ENCODE data around the gene TBATA. TPM values are rescaled to one million over a fixed set of nuclear protein-coding genes. Genes with fewer than 3 reads are reported as not detected.
A peak's percentile ranks its signal among the peaks of the same experiment; 100 is the strongest.

The TBATA gene
- total RNA-seq, 1 donor from 2014 or later, result not detected

DNA sequence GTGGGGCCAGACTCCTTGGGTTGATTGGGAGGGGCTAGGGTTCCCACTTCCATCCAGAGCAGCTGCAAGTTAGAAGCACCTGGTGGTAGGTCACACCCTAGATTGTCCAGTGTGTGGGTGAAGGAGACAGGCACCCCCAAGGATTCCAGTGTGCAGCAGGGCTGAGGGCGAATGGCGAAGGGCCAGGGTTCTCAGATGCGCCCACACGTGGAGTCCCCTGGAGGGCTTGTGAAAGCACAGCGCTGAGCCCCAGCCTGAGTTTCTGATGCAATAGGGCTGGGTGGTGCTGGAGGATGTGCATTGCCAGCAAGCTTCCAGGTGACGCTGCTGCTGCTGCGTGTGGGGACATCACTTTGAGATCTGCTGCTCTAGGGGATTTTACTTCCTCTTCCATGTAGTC, 25.4 kb downstream of the TBATA start:
- H3K4me1 Mint-ChIP-seq (ENCODE audit: low read depth), result no peaks in the 10 kb centered on the region
- H3K27ac Mint-ChIP-seq, result no peak overlapping the region
- TF ChIP-seq, protein P1, sequence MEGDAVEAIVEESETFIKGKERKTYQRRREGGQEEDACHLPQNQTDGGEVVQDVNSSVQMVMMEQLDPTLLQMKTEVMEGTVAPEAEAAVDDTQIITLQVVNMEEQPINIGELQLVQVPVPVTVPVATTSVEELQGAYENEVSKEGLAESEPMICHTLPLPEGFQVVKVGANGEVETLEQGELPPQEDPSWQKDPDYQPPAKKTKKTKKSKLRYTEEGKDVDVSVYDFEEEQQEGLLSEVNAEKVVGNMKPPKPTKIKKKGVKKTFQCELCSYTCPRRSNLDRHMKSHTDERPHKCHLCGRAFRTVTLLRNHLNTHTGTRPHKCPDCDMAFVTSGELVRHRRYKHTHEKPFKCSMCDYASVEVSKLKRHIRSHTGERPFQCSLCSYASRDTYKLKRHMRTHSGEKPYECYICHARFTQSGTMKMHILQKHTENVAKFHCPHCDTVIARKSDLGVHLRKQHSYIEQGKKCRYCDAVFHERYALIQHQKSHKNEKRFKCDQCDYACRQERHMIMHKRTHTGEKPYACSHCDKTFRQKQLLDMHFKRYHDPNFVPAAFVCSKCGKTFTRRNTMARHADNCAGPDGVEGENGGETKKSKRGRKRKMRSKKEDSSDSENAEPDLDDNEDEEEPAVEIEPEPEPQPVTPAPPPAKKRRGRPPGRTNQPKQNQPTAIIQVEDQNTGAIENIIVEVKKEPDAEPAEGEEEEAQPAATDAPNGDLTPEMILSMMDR (IDR thresholded peaks at IDR 0.05; ENCODE audit: unreplicated experiment), result no peak
- no peak for DNase-seq (ENCODE audit: low spot score, unreplicated experiment)
- no peaks in the 10 kb centered on the region for H3K36me3 Mint-ChIP-seq (ENCODE audit: insufficient read depth)
- peaks cover 6% of the 10 kb centered on the region for H3K27me3 Mint-ChIP-seq
- H3K9me3 Mint-ChIP-seq (ENCODE audit: low read depth), result no peaks in the 10 kb centered on the region
- H3K4me3 Mint-ChIP-seq (ENCODE audit: low read depth), result no peak overlapping the region

DNA sequence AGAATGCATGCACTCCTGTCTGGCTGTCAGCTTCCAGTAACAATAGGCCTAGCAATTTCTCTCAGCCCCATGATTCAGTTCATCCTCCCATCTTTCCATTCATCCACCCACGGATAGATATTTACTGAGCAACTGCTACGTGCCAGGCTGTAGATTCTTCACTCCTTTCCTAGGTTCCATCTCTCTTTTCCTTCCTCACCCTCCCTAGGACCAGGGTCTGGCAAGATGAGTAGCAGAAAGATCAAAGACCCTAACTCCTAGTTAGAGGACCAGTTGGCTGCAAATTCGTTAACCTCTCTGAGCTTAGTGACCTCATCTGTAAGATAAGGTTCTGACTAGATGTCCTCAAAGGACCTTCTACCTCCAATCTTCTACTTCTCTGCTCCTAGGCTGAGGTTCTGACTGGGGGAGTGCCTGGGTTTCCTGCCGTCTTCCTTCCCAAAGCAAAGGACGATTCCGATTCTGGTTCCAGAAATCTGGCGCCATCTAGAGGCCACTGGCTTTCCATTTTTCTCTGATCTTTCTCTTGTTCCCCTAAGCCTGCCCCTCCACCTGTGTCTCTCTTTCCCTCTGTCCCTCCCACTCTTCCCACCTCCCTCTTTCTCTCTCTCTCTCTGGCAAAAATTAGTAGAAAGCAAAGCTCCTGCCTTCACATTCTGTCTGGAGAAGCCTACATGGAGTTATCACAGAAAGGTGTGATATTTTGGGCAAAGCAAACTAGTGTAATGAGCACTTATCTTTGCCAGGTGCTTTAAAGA, 26.2 kb downstream of the TBATA start:
- TF ChIP-seq, protein P1 (IDR thresholded peaks at IDR 0.05; ENCODE audit: unreplicated experiment), result peak; percentile 87
- Mint-ChIP-seq H3K27me3 (peaks cover 11% of the 10 kb centered on the region), H3K9me3 (ENCODE audit: low read depth) (no peaks in the 10 kb centered on the region), H3K4me3 (ENCODE audit: low read depth) (no peak overlapping the region), H3K4me1 (ENCODE audit: low read depth) (no peaks in the 10 kb centered on the region), H3K36me3 (ENCODE audit: insufficient read depth) (no peaks in the 10 kb centered on the region), H3K27ac (no peak overlapping the region)
- peak; percentile 54 for DNase-seq (ENCODE audit: low spot score, unreplicated experiment)

DNA sequence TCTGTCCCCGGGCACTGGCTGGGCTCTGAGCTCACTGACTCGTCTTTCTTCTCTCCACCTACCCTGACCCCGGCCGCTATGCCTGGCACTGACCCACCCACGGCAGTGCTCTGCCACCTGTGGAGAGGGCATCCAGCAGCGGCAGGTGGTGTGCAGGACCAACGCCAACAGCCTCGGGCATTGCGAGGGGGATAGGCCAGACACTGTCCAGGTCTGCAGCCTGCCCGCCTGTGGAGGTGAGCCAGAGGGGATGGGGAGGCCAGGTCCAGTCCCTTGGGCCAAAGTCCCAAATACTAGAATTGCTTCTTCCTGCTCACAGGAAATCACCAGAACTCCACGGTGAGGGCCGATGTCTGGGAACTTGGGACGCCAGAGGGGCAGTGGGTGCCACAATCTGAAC, 27.3 kb downstream of the TBATA start:
- Mint-ChIP-seq H3K36me3 (ENCODE audit: insufficient read depth) (no peaks in the 10 kb centered on the region), H3K4me1 (ENCODE audit: low read depth) (no peaks in the 10 kb centered on the region), H3K27ac (no peak overlapping the region), H3K9me3 (ENCODE audit: low read depth) (no peaks in the 10 kb centered on the region), H3K4me3 (ENCODE audit: low read depth) (no peak overlapping the region), H3K27me3 (peaks cover 11% of the 10 kb centered on the region)
- DNase-seq (ENCODE audit: low spot score, unreplicated experiment), result no peak
- TF ChIP-seq, protein P1 (IDR thresholded peaks at IDR 0.05; ENCODE audit: unreplicated experiment), result no peak

DNA sequence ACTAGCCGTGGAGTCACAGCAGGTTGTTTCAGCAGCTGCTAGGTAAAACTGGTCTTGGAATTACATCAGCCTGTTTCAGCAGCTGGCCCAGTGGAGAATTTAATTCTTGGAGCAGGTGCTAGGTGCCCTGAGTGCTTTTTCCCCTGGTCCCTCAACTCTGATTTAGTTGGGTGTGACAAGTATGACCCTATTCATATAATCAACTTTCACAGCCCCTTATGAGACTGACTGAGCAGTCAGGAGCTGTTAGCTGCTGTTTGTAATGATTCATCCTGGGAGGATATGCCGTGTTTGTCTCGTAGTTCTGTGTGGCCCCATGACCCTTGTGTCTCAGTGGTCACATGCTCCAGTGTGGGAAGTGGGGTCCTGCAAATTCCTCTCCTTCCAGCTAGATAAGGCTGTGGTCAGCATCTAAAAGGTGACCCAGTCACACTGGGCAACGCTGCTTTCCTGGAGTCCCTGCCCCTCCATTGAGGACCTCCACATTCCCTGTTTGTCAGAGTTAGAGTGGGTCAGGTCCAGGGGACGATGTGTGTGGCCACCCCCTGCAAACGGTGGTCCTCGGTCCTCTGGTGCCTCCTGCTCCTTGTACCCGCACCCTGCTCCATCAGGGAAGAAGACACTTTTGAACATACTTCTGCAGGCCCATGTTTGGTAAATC, 28.3 kb downstream of the TBATA start:
- Mint-ChIP-seq H3K27me3 (peaks cover 11% of the 10 kb centered on the region), H3K27ac (no peak overlapping the region), H3K36me3 (ENCODE audit: insufficient read depth) (no peaks in the 10 kb centered on the region), H3K9me3 (ENCODE audit: low read depth) (no peaks in the 10 kb centered on the region), H3K4me1 (ENCODE audit: low read depth) (no peaks in the 10 kb centered on the region), H3K4me3 (ENCODE audit: low read depth) (no peak overlapping the region)
- TF ChIP-seq, protein P1 (IDR thresholded peaks at IDR 0.05; ENCODE audit: unreplicated experiment), result no peak
- no peak for DNase-seq (ENCODE audit: low spot score, unreplicated experiment)

DNA sequence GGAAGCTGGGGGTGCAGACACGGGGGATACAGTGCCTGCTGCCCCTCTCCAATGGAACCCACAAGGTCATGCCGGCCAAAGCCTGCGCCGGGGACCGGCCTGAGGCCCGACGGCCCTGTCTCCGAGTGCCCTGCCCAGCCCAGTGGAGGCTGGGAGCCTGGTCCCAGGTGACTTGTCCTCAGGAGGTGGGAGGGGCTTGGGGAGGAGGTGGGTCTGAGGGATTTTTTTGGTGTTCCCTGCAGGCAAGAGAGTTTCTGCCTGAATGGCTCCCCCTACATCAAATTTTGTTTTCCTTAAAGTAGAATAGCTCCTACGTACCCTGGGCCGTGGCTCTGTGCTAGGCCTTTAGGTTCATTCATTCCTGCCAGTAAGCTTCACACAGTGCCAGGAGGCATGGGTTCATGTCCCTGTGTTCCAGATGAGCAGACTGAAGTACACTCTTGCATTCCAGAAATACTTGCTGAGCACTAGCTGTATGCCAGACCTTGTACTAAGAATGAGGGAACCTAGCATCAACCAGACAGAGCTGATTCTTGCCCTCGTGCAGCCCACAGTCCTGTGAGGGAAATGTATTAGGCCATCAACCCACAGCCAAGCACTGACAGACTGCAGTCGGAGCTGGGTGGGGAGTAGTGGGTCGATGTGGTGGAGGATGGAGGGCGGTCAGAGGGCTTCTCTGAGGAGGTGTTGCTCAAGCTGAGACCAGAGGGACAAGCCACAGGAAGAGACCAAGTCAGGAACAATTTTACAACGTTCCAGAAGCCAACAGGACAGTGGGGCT, 31.1 kb downstream of the TBATA start:
- H3K4me1 Mint-ChIP-seq (ENCODE audit: low read depth), result no peaks in the 10 kb centered on the region
- TF ChIP-seq, protein P1 (IDR thresholded peaks at IDR 0.05; ENCODE audit: unreplicated experiment), result no peak
- H3K4me3 Mint-ChIP-seq (ENCODE audit: low read depth), result no peak overlapping the region
- H3K27ac Mint-ChIP-seq, result peak overlapping the region; percentile 71
- no peaks in the 10 kb centered on the region for H3K36me3 Mint-ChIP-seq (ENCODE audit: insufficient read depth)
- no peaks in the 10 kb centered on the region for H3K9me3 Mint-ChIP-seq (ENCODE audit: low read depth)
- DNase-seq (ENCODE audit: low spot score, unreplicated experiment), result no peak
- peaks cover 7% of the 10 kb centered on the region for H3K27me3 Mint-ChIP-seq
